ENCODE results near the gene DCTN4.

DCTN4 gene

DNA sequence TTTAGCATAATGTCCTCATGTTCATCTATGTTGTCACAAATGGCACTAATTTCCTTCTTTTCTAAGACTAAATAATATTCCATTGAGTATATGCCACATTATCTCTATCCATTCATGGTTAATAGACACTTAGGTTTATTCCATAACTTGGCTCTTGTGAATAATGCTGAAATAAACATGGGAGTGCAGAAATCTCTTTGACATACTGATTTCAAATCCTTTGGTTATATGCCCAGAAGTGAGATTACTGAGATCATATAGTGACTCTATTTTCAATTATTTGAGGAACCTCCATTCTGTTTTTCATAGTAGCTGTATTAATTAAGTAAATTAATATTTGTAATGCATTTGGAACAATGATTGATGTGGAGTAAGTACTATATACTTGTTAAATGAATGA, 32.7 kb upstream of the DCTN4 start:
- CTCF ChIA-PET: interaction anchor here (1.4 to 4.2 kb wide), 4 partner anchors 10 to 335 kb away, joined by 3 to 21 read pairs (median 6); partner anchors contain the start of gene SMIM3

DNA sequence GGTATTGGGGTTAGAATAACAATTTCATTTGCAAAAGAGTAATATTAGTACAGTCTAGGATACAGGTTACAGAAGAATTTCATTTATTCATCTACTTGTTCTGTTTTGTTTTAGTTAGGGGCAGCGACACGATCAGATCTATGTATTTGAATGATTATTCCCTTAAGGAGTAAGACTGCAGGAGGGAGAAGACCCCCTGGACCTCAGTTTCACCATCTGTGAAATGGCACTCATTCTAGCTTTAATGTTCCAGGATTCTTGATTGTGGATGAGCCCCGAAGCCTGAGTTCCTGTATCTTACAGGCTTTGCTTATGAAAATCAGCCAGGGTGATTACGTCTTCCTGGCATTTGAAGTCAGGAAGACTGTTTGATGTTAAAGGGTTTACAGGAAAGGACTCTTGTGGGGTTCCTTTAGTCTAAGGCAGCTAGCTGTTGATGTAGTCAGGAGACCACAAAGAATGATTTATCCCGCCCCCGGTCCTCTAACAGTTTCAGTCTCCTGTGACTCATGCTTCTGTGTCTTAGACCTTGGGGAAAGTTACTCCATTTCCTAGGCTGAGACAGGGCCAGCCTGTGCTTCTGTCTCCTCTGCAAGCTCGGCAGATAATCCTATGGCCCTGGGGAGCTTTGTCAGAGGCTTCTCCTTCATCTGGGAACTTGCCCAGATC, 31.3 kb upstream of the DCTN4 start:
- peak; percentile 70 for DNase-seq (ENCODE audit: extremely low spot score)
- TF ChIP-seq, protein P1, sequence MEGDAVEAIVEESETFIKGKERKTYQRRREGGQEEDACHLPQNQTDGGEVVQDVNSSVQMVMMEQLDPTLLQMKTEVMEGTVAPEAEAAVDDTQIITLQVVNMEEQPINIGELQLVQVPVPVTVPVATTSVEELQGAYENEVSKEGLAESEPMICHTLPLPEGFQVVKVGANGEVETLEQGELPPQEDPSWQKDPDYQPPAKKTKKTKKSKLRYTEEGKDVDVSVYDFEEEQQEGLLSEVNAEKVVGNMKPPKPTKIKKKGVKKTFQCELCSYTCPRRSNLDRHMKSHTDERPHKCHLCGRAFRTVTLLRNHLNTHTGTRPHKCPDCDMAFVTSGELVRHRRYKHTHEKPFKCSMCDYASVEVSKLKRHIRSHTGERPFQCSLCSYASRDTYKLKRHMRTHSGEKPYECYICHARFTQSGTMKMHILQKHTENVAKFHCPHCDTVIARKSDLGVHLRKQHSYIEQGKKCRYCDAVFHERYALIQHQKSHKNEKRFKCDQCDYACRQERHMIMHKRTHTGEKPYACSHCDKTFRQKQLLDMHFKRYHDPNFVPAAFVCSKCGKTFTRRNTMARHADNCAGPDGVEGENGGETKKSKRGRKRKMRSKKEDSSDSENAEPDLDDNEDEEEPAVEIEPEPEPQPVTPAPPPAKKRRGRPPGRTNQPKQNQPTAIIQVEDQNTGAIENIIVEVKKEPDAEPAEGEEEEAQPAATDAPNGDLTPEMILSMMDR (IDR thresholded peaks at IDR 0.05; ENCODE audit: control extremely low read depth, extremely low read depth, low read depth, missing control alignments): no peak
- ChIA-PET POLR2A (interaction anchor here (0.5 to 1.2 kb wide), 2 partner anchors 9 to 107 kb away, joined by 3 to 4 read pairs; no protein-coding TSS in a partner anchor), CTCF (interaction anchor here (0.7 to 4.2 kb wide), 14 partner anchors 7 to 340 kb away, joined by 3 to 21 read pairs (median 4); partner anchors contain the start of genes IRGM and SMIM3)

More for the DNA sequence above, 32.7 kb upstream of the DCTN4 start:
- no peak for DNase-seq (ENCODE audit: extremely low spot score)
- POLR2A ChIA-PET: no interaction called here
- TF ChIP-seq, protein P1 (IDR thresholded peaks at IDR 0.05; ENCODE audit: control extremely low read depth, extremely low read depth, low read depth, missing control alignments): no peak

DNA sequence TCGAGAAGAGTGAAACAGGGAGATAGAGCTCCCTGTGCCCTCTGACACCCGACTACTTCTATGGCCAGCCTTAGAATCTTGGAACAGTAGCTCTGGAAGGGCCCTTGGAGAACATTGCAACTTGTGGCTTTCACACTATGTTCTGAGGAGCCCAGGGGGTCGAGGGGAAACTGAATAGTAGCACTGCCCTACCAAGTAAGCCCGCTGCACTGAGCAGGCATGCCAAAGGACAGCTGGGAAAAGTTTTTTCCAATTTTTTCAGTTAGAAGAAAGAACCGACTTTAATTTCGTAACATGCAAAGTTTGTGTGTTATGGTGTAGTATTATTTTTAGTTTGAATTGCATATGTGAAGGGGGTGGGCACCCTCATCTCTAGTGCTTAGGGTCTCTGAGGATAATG, 30.6 kb upstream of the DCTN4 start:
- TF ChIP-seq, protein P1 (IDR thresholded peaks at IDR 0.05; ENCODE audit: control extremely low read depth, extremely low read depth, low read depth, missing control alignments): no peak
- DNase-seq (ENCODE audit: extremely low spot score): no peak
- CTCF ChIA-PET: interaction anchor here (0.7 to 4.2 kb wide), 15 partner anchors 9 to 339 kb away, joined by 3 to 21 read pairs (median 3); partner anchors contain the start of genes IRGM and SMIM3
- POLR2A ChIA-PET: interaction anchor here (1.2 kb wide), 1 partner anchor 8 kb away, joined by 3 read pairs; no protein-coding TSS in a partner anchor

DNA sequence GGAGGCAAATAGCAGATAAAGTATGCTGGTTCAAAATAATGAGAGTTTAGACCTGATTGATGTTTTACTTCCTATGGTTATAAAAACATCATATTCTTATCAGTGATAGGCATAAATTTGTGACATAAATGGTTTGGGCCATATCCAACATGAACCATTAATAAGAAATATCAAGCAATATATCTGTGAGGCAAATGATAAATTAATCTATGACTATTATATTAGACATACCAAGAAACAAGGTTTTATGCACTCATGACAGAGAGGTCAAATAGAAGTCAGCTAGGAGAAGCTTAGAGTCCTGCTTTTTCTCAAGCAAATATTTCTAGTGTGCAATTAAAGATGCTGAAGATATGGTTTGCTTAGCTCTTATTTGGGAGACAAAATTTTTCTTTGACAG, 30.2 kb upstream of the DCTN4 start:
- TF ChIP-seq, protein P1 (IDR thresholded peaks at IDR 0.05; ENCODE audit: control extremely low read depth, extremely low read depth, low read depth, missing control alignments): no peak
- DNase-seq (ENCODE audit: extremely low spot score): no peak
- ChIA-PET CTCF (interaction anchor here (0.8 to 4.2 kb wide), 10 partner anchors 9 to 326 kb away, joined by 3 to 21 read pairs (median 4); partner anchors contain the start of genes IRGM and SMIM3), POLR2A (interaction anchor here (1.2 kb wide), 1 partner anchor 8 kb away, joined by 3 read pairs; no protein-coding TSS in a partner anchor)

DNA sequence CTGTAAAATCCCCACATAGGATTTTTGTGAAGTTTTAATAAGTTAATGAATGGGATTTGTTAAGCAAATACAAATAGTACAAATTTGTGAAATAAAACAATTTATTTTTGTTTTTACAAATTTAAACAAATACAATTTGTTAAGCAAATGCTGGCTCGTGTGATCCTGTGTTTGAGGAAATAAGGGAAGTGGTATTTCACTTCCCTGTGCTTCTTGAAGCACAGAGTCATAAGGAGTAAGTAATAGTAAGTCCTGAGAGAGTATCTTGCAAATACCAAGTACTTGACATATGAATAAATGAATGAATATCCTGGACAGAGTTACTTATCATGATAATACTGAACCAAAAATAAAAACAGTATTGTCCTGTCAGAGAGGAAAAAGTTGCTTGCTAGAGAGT, 28.8 kb upstream of the DCTN4 start:
- TF ChIP-seq, protein P1 (IDR thresholded peaks at IDR 0.05; ENCODE audit: control extremely low read depth, extremely low read depth, low read depth, missing control alignments): no peak
- ChIA-PET CTCF (interaction anchor here (0.8 to 2.0 kb wide), 9 partner anchors 8 to 378 kb away, joined by 3 to 12 read pairs (median 4); partner anchors contain the start of genes RBM22 and SMIM3), POLR2A (interaction anchor here (1.4 kb wide), 1 partner anchor 53 kb away, joined by 4 read pairs; no protein-coding TSS in a partner anchor)
- DNase-seq (ENCODE audit: extremely low spot score): no peak

DNA sequence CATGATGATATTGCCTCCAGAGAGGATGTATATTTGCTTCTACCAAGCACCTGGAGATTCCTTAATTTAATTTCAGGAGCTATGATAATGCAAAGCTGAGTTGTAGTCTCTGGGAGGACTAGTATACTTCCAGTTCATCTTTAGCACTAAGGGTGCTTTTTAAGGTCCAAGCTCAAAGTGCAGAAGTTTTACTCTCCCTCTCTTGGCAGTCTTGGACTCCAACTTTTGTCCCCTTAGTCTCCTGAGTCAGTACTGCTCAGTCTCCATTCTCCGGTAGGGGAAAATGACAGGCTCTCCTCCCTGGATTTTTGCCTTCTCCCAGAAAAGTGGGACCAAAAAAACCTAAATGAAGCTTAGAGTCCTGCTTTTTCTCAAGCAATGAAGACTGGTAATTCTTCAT, 28.1 kb upstream of the DCTN4 start:
- no peak for DNase-seq (ENCODE audit: extremely low spot score)
- CTCF ChIA-PET: interaction anchor here (0.8 to 2.0 kb wide), 9 partner anchors 8 to 378 kb away, joined by 3 to 12 read pairs (median 4); partner anchors contain the start of genes RBM22 and SMIM3
- POLR2A ChIA-PET: interaction anchor here (1.4 kb wide), 1 partner anchor 52 kb away, joined by 4 read pairs; no protein-coding TSS in a partner anchor
- TF ChIP-seq, protein P1 (IDR thresholded peaks at IDR 0.05; ENCODE audit: control extremely low read depth, extremely low read depth, low read depth, missing control alignments): no peak

Measured in GM10248 (cell line).